GM12878 (cell line): Measurements from ENCODE around the gene NMNAT3. TPM values are rescaled to one million over a fixed set of nuclear protein-coding genes. Genes with fewer than 3 reads are reported as not detected.

ENCODE experiments used
- ATAC-seq: fragments of 200-7000 bp; cut with Tn5 transposase; 3 replicates; pipeline ENCODE4 v1.9.1; 2020; ENCODE audit warnings: mild to moderate bottlenecking, moderate library complexity
- BruUV-seq: library from RNA; stranded (reverse); fragments of 400-500 nt; replicated peaks from 2 replicates; lab custom pipeline; 2021; lab: Mats Ljungman, UMichigan
- CTCF ChIA-PET: fragments of 300-600 bp; sonication (Branson Sonifier 250); formaldehyde crosslinking; extraction: SDS; loops from one replicate; lab custom pipeline; 2021; ENCODE audit warnings: inconsistent platforms; lab: Yijun Ruan, JAX
- POLR2A ChIA-PET: fragments of 350-600 bp; formaldehyde crosslinking; extraction: SDS; loops from one replicate; lab custom pipeline; 2021; ENCODE audit warnings: inconsistent platforms; lab: Charles Lee
- RAD21 ChIA-PET: fragments of 300-600 bp; sonication (Branson Sonifier 250); formaldehyde crosslinking; loops from one replicate; lab custom pipeline; 2023; ENCODE audit warnings: antibody characterized with exemption; ENCODE audit not compliant: unreplicated experiment; lab: Charles Lee
- SMC1A ChIA-PET: fragments of 300-600 bp; sonication (Branson Sonifier 250); formaldehyde crosslinking; loops from one replicate; lab custom pipeline; 2023; ENCODE audit not compliant: unreplicated experiment, uncharacterized antibody; lab: Charles Lee
- DNase-seq: peaks from one replicate; pipeline ENCODE4 v3.0.0-alpha.2; 2011; ENCODE audit warnings: low read depth, low spot score
- FAIRE-seq: peaks from 3 replicates; lab custom pipeline; 2011; peaks lifted over from hg19 to GRCh38; lab: Jason Lieb, UNC
- H2AFZ ChIP-seq: 2 replicates; pipeline ENCODE4 v1.6.0; 2011; ENCODE audit warnings: low read depth, low read length, control low read depth; ENCODE audit not compliant: control insufficient read depth
- H3K27ac ChIP-seq: 2 replicates; pipeline ENCODE4 v1.5.1; 2011; ENCODE audit warnings: control low read depth; ENCODE audit not compliant: control insufficient read depth, insufficient read depth
- H3K27me3 ChIP-seq, 2 experiments: replicated peaks in 1 of 2; 2 replicates each; pipeline versions ENCODE4 v1.6.0 to v1.6.1; 2011; ENCODE audit warnings: low read length in 1 of 2; ENCODE audit not compliant: control insufficient read depth in 2 of 2, insufficient read depth in 2 of 2
- H3K36me3 ChIP-seq, 2 experiments: 2 replicates each; pipeline ENCODE4 v1.5.1; 2011; ENCODE audit warnings: low read length in 1 of 2; ENCODE audit not compliant: control insufficient read depth in 2 of 2, insufficient read depth in 2 of 2
- H3K4me1 ChIP-seq: 2 replicates; pipeline ENCODE4 v1.6.1; 2011; ENCODE audit warnings: mild to moderate bottlenecking, low read length, moderate library complexity, mixed read lengths; ENCODE audit not compliant: control insufficient read depth, insufficient read depth
- H3K4me2 ChIP-seq: 2 replicates; pipeline ENCODE4 v1.6.0; 2011; ENCODE audit warnings: control low read depth; ENCODE audit not compliant: control insufficient read depth, insufficient read depth
- H3K4me3 ChIP-seq: fragments of 200-600 bp; sonication (generic); 2 replicates; pipeline ENCODE4 v1.5.1; 2016
- H3K79me2 ChIP-seq: 2 replicates; pipeline ENCODE4 v1.6.0; 2011; ENCODE audit warnings: low read length; ENCODE audit not compliant: control insufficient read depth, insufficient read depth
- H3K9ac ChIP-seq: 2 replicates; pipeline ENCODE4 v1.8.0; 2011; ENCODE audit warnings: low read length, control low read depth, mixed read lengths; ENCODE audit not compliant: control insufficient read depth, insufficient read depth
- H3K9me3 ChIP-seq: replicated peaks from 3 replicates; pipeline ENCODE4 v1.5.1; 2011; ENCODE audit warnings: mild to moderate bottlenecking, low read length; ENCODE audit not compliant: control insufficient read depth, insufficient read depth
- H4K20me1 ChIP-seq: 2 replicates; pipeline ENCODE4 v1.6.0; 2011; ENCODE audit not compliant: control insufficient read depth, insufficient read depth
- CBX5 ChIP-seq: sonication (generic); IDR thresholded peaks from 2 replicates; pipeline ENCODE4 v1.6.1; 2016; ENCODE audit warnings: low read depth, moderate library complexity, mild to moderate bottlenecking, inconsistent platforms
- CREB1 ChIP-seq: IDR thresholded peaks from 2 replicates; pipeline ENCODE4 v1.6.1; 2012; ENCODE audit warnings: low read depth, mild to moderate bottlenecking, inconsistent platforms
- EP300 ChIP-seq, 2 experiments: fragments of 150-350 bp in 1 of 2; IDR thresholded peaks; 2 replicates each; pipeline ENCODE4 v1.6.1; 2011 to 2012; ENCODE audit warnings: low read depth in 2 of 2, low read length in 2 of 2, borderline replicate concordance in 1 of 2, improper control_type of control experiment in 1 of 2, inconsistent platforms in 1 of 2; ENCODE audit not compliant: control insufficient read depth in 1 of 2
- HDAC6 ChIP-seq: fragments of 200-600 bp; sonication (generic); IDR thresholded peaks from one replicate; pipeline ENCODE4 v1.8.0; 2017; ENCODE audit warnings: antibody characterized with exemption; ENCODE audit not compliant: unreplicated experiment
- IRF4 ChIP-seq: IDR thresholded peaks from 2 replicates; pipeline ENCODE4 v1.6.1; 2011; ENCODE audit warnings: low read depth, low read length
- JUNB ChIP-seq: IDR thresholded peaks from 2 replicates; pipeline ENCODE4 v1.6.1; 2016; ENCODE audit warnings: antibody characterized with exemption, mild to moderate bottlenecking
- KAT2A ChIP-seq: conservative IDR thresholded peaks from 2 replicates; pipeline ENCODE4 v1.6.1; 2011; ENCODE audit warnings: low read depth, low read length; ENCODE audit not compliant: control insufficient read depth
- KDM1A ChIP-seq: fragments of 200-600 bp; sonication (generic); IDR thresholded peaks from 2 replicates; pipeline ENCODE4 v1.6.1; 2016; ENCODE audit warnings: borderline replicate concordance
- LARP7 ChIP-seq: fragments of 450-650 bp; IDR thresholded peaks from 2 replicates; pipeline ENCODE4 v1.6.1; 2017; ENCODE audit warnings: mild to moderate bottlenecking
- NBN ChIP-seq: fragments of 450-650 bp; IDR thresholded peaks from 2 replicates; pipeline ENCODE4 v1.6.1; 2016
- NFXL1 ChIP-seq: fragments of 450-650 bp; IDR thresholded peaks from 2 replicates; pipeline ENCODE4 v1.6.1; 2017; ENCODE audit warnings: antibody characterized with exemption, mild to moderate bottlenecking, borderline replicate concordance
- NKRF ChIP-seq: fragments of 450-650 bp; conservative IDR thresholded peaks from 2 replicates; pipeline ENCODE4 v1.6.1; 2017; ENCODE audit warnings: mild to moderate bottlenecking, moderate library complexity
- SIX5 ChIP-seq: IDR thresholded peaks from 2 replicates; pipeline ENCODE4 v1.6.1; 2011; ENCODE audit warnings: mild to moderate bottlenecking, low read depth, low read length, moderate library complexity; ENCODE audit not compliant: severe bottlenecking
- TBL1XR1 ChIP-seq: IDR thresholded peaks from 2 replicates; pipeline ENCODE4 v1.6.1; 2012; ENCODE audit warnings: low read depth, low read length, improper control_type of control experiment
- TCF3 ChIP-seq: IDR thresholded peaks from 2 replicates; pipeline ENCODE4 v1.6.1; 2012; ENCODE audit warnings: low read depth, mild to moderate bottlenecking, low read length, borderline replicate concordance; ENCODE audit not compliant: insufficient read depth
- ZNF592 ChIP-seq: fragments of 450-650 bp; IDR thresholded peaks from 2 replicates; pipeline ENCODE4 v1.6.1; 2017; ENCODE audit warnings: mild to moderate bottlenecking, moderate library complexity
- in situ Hi-C: fragments of 300-500 bp; cut with MboI; formaldehyde crosslinking; loops from 9 replicates; pipeline ENCODE4 v1.14.3; 2018; ENCODE audit warnings: mixed read lengths
- intact Hi-C: fragments of 100-400 bp; cut with micrococcal nuclease; formaldehyde crosslinking; loops from one replicate; pipeline ENCODE4 v1.14.2; 2022; ENCODE audit not compliant: unreplicated experiment
- polyA plus RNA-seq, 11 experiments: library from polyadenylated mRNA; depleted of rRNA in 4 of 11; unstranded in 6 of 11; stranded (reverse) in 5 of 11; fragments of >200 nt; fragmentation: Nextera tagmentation in 4 of 11; fragmentation: Illumina TruSeq in 1 of 11; extraction: Ambion mirVana in 4 of 11; extraction: Trizol in 1 of 11; gene quantifications; 1 replicate in 1 of 11; 2 replicates in 10 of 11; pipeline versions ENCODE4 v1.2.1 to v1.2.3, GENCODE V29; 2011 to 2016; ENCODE audit warnings: inconsistent platforms in 2 of 11, missing spikeins in 2 of 11, low read depth in 1 of 11
- total RNA-seq, 4 experiments: library from RNA; depleted of rRNA in 3 of 4; stranded (reverse); fragments of >200 nt in 3 of 4; fragmentation: Illumina TruSeq in 1 of 4; extraction: Trizol in 1 of 4; gene quantifications; 2 replicates each; pipeline versions ENCODE4 v1.2.1 to v1.2.3, GENCODE V29; 2013 to 2021
- TF ChIP-seq, protein P1 (sequence below): fragments of 450-650 bp; IDR thresholded peaks from 2 replicates; pipeline ENCODE4 v1.6.1; 2016; ENCODE audit warnings: mild to moderate bottlenecking

The NMNAT3 gene
- total and polyA plus RNA-seq, 10 of the 15 experiments (the other 5 are each of a cell fraction or from before 2014, with no cell fraction given), result under 0.01 to 0.92 (median 0.08) TPM; not detected in 4

GRCh38 chr3:139587797-139588196 is 90.0 kb downstream of the NMNAT3 start:
- FAIRE-seq, result no peak
- no peaks in the 10 kb centered on the region for H3K27me3 ChIP-seq
- ChIA-PET POLR2A (no interaction called here), SMC1A (no interaction called here), CTCF (no interaction called here), RAD21 (no interaction called here)
- TF ChIP-seq CREB1 (no peak), EP300 (IDR thresholded peaks at IDR 0.05; ENCODE audit: borderline replicate concordance in 1 of 2, control insufficient read depth in 1 of 2, low read depth in 2 of 2, low read length in 2 of 2) (no peak), ZNF592 (no peak), IRF4 (no peak), NBN (no peak), SIX5 (no peak), TBL1XR1 (no peak), JUNB (no peak), KAT2A (no peak), CBX5 (no peak), NFXL1 (no peak), TCF3 (no peak), HDAC6 (no peak), LARP7 (no peak), NKRF (no peak), KDM1A (no peak)
- TF ChIP-seq, protein P1, sequence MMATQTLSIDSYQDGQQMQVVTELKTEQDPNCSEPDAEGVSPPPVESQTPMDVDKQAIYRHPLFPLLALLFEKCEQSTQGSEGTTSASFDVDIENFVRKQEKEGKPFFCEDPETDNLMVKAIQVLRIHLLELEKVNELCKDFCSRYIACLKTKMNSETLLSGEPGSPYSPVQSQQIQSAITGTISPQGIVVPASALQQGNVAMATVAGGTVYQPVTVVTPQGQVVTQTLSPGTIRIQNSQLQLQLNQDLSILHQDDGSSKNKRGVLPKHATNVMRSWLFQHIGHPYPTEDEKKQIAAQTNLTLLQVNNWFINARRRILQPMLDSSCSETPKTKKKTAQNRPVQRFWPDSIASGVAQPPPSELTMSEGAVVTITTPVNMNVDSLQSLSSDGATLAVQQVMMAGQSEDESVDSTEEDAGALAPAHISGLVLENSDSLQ, result no peak
- BruUV-seq, result no TSS peak
- H3K79me2 ChIP-seq, result no peaks in the 10 kb centered on the region
- H3K4me3 ChIP-seq, result no peak overlapping the region
- H2AFZ ChIP-seq, result no peak overlapping the region
- H3K4me2 ChIP-seq, result no peak overlapping the region
- in situ Hi-C loops (no loop called here), intact Hi-C loops (no loop called here)
- no peak overlapping the region for H3K9ac ChIP-seq
- H3K4me1 ChIP-seq, result peaks cover 8% of the 10 kb centered on the region
- no peaks in the 10 kb centered on the region for H4K20me1 ChIP-seq
- H3K36me3 ChIP-seq, result no peaks in the 10 kb centered on the region
- no peak overlapping the region for H3K27ac ChIP-seq
- no peak for DNase-seq
- H3K9me3 ChIP-seq, result no peaks in the 10 kb centered on the region; the same call in 2 of the 3 replicates
- ATAC-seq, result no peak
